DMS114 treated with DMSO at 0.1 percent for 48 hours (cell line): Measurements from ENCODE around the gene PPP2R1A.
"Not testable (repeated sequence)": the region's sequence is repeated elsewhere in the genome, so short reads cannot be mapped to it uniquely, and the experiment has no call there.

Experiments used
- DNase-seq: peaks from one replicate; lab custom pipeline; 2025; ENCODE audit not compliant: unreplicated experiment; lab: John Stamatoyannopoulos, UW

Gene PPP2R1A

DNA sequence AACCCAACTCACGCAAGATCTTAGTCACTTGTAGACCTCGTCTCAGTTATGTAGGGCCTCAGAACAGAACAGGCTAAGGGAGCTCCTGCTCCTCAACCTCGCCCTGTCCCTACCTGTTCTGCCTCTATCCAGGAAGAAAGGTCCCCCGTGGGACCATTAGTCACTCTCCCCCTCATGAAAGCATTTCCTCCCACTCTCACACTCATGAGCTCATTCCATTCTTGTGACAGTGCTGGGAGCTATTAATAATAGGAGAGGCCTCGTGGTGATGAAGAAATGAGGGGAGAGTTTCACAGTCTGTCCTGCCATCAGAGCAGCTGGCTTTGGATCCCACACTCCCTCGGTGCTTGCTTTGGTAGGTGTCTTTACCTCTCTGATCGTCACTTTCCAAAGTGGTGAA is 10.2 kb downstream of the PPP2R1A start:
- DNase-seq: no peak

DNA sequence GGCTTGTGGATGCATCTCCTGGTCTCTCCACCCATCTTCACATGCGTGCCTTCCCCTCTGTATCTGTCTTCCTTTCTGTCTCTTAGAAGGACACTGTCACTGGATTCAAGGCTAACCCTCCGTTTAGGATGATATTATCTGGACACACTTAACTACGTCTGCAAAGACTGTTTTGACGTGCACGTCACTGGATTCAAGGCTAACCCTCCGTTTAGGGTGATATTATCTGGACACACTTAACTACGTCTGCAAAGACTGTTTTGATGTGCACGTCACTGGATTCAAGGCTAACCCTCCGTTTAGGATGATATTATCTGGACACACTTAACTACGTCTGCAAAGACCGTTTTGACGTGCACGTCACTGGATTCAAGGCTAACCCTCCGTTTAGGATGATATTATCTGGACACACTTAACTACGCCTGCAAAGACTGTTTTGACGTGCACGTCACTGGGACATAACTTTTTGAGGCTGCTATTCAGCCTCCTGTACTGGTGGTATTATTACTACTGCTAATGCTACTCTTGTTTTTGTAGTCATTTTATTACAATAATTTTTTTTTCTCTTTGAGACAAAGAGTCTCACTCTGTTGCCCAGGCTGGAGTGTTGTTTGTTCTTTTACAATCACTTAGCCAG is 11.0 kb downstream of the PPP2R1A start:
- not testable (repeated sequence) for DNase-seq

DNA sequence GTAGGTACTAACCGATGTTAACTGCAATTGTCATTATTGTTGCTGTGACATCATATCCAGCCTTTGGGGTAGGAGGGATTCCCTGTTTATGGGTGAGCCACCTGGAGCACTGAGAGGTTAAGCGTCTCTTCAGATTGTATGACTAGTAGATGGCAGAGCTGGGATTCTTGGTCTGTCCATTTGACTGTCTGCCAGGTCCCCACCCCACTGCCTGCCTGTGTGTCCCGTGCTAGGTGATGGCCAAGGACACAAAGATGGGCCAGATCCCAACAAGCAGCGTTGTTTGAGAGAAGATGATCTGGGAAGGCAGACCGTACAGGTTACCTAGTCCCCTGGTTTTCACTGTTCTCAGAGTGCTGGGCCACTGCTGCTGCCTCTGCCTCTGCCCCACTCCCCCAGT is 16.6 kb downstream of the PPP2R1A start:
- no peak for DNase-seq

DNA sequence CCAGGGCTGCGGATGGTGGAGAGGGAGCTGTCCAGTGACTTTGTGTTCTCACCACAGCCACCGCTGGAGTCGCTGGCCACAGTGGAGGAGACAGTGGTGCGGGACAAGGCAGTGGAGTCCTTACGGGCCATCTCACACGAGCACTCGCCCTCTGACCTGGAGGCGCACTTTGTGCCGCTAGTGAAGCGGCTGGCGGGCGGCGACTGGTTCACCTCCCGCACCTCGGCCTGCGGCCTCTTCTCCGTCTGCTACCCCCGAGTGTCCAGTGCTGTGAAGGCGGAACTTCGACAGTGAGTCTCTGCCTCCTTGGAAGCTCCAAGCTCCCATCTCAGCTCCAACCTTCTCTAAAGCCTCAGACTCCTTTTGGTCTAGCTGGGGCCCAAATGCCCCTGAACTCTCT is 21.4 kb downstream of the PPP2R1A start:
- no peak for DNase-seq

DNA sequence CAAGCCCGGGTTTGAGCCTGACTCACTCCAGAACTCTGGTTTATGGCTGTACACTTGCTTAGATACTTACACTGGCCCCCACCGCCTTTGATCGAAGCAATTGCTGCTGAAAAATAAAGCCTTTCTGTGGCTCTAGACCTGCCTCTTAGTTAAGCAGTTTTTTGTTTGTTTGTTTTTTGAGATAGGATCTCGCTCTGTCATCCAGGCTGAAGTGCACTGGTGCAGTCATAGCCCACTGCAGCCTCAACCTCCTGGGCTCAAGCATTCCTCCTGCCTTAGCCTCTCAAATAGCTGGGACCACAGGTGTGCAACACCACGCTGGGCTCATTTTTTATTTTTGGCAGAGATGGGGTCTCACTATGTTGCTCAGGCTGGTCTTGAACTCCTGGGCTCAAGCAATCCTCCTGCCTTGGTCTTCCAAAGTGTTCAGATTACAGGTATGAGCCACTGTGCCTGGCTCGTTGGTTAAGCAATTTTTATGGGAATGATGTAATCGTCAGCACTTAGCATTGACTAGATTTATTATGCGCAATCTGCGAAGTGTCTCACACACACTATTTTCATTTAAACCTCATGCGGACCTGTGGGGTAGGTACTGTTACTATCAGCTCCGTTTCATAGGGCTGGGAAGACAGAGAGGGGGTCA is 22.2 kb downstream of the PPP2R1A start:
- DNase-seq: no peak

DNA sequence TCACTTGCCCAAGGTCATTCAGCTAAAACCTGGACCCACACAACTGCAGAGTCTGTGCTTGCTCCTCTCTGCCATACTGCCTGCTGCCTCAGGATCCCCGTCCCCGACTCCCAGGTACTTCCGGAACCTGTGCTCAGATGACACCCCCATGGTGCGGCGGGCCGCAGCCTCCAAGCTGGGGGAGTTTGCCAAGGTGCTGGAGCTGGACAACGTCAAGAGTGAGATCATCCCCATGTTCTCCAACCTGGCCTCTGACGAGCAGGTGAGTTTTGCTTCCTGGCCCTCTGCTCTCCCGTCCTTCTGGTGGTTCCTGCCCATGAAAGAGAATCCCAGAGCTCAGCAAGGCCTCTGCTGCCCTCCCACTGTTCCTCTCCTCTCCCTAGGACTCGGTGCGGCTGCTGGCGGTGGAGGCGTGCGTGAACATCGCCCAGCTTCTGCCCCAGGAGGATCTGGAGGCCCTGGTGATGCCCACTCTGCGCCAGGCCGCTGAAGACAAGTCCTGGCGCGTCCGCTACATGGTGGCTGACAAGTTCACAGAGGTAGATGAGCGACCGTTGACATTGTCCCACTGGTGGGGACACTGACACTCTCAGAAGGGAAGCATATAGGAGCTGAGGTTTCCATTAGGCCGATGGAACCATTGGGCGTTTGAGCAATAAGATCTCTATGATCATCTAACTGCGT is 22.9 kb downstream of the PPP2R1A start:
- DNase-seq: no peak

DNA sequence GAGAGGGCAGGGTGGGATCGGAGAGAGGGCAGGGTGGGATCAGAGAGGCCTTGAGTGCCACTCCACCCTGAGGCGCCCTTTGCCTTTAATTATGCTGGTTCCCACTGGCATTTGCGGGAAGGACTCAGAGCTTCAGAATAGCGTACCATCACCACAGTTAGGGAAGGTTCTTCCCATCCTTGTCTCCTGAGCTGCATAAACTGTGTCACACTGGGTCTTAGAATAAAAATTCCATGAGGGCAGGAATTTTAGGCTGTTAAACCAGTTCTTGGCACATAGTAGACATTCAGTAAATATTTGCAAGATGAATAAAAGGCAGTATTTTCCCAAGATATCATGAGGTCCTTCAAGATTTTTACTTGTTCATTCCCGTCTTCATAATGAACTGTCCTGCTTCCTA is 24.4 kb downstream of the PPP2R1A start:
- DNase-seq: no peak

DNA sequence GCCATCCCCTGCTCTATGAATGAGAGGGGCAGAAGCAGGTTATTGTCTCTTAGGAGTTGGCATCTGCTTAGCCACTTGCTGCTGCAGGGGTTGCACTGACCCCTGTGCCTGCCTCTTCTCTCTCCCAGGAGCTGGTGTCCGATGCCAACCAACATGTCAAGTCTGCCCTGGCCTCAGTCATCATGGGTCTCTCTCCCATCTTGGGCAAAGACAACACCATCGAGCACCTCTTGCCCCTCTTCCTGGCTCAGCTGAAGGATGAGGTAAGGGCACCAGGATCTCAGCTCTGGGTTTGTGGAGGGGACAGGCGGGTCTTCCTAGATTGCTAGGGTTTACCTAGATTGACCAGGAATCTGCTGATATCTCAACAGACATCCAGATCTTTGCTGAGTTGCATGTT is 26.5 kb downstream of the PPP2R1A start:
- no peak for DNase-seq

DNA sequence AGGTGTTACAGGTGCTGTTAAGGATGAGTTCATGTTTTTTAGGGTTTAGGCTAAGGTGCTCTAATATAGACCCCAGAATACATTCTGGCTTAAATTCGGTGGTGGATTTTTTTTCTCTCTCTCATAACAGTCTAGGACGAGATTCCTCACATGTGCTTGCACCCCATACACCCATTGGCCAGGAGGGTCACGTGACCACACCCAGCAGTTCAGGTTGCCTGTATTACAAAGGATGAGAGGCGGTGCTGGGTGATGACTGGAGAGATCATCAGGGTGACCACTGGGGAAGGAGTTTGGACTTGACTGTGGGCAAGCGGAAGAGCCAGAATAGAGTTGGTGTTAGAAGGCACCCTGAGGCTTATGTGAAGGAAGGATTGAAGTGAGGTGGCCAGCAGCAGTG is 27.7 kb downstream of the PPP2R1A start:
- no peak for DNase-seq

DNA sequence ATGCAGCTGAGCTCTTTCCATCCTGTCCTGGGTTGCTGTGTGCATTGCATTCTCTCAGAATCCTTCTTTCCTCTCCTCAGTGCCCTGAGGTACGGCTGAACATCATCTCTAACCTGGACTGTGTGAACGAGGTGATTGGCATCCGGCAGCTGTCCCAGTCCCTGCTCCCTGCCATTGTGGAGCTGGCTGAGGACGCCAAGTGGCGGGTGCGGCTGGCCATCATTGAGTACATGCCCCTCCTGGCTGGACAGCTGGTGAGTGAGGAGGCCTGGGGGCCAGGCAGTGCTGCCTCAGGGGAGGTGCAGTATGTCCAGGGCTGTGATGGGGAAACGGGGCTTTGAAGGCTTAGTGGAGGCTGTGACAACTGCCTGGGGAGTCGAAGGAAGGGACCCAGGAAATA is 29.8 kb downstream of the PPP2R1A start:
- no peak for DNase-seq

DNA sequence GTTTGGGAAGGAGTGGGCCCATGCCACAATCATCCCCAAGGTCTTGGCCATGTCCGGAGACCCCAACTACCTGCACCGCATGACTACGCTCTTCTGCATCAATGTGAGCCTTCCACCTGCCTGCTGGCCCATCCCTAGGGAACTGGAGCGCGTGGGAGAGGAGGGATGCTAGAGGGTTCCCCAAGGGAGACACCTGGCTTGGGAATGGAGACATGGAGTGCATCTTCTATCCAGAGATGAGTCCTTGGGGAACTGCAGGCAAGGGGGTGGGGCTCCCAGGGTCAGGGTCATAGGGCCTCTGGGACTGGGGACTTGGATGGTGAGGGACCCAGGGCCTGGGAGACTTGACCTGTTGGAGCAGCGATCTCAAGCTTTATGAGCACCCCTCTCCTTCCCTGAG is 31.2 kb downstream of the PPP2R1A start:
- no peak for DNase-seq

DNA sequence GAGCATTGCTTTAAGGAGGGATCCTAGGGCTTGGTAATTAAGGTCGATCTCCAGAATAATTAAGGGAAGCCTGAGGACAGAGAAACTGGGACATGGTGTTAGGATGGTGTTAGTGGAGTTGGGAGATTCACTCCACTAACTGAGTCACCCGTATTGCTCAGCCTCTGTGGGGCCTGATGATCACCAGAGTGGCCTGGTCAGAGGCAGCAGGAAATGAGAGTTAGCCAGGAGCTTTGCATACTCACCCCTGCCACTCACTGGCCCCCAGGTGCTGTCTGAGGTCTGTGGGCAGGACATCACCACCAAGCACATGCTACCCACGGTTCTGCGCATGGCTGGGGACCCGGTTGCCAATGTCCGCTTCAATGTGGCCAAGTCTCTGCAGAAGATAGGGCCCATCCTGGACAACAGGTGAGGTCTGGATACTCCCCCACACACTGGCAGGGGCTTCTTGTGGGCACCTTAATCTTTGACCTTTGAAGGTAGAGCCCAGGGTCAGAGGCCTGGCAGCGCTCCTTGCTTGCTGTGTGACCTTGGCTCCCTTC is 32.1 kb downstream of the PPP2R1A start:
- no peak for DNase-seq

DNA sequence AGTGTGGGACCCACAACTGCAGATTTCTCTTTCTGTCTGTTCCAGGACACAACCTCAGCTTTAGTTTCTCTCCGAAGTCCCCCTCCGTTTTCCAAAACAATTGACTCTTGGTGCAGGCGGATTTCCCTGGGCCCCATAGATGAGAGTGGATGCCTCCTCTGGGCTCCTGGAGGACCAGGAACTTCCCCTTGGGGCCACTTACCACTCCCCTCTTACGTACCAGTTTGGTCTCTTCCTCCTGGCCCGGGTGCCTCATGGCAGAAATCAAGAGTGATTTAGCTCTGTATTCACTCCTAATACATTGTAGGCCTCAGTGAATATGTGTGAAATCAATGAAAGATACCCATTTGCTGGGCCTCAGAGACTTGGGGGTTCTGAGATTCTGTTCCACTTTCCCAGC is 34.4 kb downstream of the PPP2R1A start:
- DNase-seq: no peak

DNA sequence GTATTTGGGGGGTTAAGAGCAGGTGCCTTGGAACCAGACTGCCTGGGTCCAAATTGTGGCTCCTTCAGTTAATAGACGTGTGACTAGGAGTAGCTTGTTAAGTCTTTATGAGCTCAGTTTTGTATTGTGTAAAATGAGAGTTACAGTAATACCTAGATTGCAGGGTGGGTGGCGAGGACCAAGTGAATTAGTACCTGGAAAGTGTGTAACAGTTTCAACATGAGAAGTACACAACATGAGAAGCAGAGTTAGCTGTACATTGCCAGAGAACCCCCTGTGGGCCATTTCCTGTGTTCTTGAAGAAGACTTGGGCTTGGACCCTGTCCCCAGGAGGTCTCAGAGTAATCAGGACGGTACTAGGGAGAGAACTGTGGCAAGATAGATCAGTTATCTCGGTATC is 36.8 kb downstream of the PPP2R1A start:
- no peak for DNase-seq

DNA sequence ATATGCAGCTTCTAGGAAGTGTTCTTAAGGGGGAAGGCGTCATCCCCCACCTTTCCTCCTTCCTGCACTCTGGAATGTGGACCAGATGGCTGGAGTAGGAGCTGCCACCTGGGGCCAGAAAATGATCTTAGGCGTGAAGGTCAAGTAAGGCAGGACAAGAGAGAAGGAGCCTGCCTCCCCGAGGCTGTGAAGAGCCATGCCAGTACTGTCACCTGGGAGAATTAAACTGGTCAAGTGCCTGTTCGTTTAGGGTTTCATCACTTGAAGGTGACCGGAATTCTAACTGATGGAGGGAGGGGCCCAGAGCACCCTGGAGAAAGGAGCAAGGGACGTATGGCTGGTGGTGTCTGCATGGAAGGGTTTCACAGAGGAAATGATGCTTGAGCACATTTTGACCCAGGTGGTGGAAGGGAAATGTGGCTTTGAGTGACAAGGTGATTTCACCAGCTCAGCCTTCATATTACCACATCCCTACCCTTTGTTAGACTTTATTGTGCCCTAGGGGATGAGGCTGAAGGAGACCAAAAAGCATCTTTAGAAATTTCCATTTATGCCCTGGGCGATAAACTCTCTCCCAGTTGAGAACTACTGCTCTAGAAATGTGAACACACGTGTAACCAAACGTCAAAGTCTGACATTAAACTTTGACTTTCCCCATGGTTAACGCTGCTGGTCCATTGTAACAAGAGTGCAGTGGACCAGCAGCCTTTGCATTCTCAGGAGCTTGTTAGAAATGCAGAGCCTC is 37.5 kb downstream of the PPP2R1A start:
- no peak for DNase-seq

DNA sequence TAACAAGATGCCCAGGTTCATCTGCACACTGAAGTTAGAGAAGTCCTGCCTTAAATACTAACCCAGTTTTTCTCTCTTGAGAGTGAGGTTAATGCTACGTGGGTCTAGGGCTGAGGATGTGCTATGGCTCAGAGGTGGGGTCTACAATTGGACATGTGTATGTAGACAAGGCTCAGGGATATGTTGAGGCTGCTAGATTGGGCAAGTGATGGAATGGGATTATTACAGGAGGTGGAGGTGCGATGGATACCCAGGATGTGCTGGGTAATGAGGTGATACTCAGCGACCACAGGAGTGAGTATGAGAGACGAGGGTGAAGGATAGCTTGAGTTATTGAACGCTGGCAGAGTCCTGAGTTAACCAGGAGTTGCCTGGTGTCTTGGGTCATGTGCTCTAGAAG is 38.1 kb downstream of the PPP2R1A start:
- no peak for DNase-seq

DNA sequence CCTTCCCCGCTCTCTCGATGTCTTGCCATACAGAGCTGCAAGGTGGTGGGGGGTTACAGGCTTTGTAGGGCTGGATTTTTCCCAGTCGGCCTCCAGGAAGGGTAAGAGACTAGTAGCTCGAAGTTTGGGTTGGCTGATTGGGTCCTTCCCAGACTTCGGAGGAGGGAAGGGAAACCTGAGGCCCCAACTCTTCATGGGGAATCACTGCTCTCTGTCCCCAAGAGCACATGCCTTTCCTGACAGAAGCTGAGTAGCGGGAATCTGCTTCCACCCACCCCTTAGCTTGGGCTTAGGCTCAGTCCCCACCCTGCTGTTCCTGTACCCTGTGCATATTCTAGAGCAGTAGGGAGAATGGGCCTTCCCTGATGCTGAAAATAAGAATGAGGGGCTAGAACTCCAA is 39.7 kb downstream of the PPP2R1A start:
- DNase-seq: no peak

DNA sequence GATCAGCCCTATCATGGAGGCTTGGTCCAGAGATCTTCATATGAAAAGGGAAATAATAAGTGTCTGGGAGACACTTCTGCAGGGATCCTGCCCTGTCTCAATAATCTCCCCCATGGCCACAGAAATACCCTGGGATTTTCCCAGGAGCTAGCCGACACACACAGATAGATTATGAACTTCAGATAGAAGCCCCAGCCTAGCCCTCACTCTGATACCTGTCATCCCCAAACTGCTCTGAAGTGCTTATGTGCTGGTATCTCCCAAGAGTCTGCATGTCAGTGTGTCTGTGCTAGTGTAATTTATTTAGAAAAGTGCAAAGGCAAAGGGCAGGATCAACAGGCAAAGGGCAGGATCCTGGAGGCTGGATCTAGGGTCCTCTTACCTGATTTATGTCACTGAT is 40.8 kb downstream of the PPP2R1A start:
- DNase-seq: no peak

DNA sequence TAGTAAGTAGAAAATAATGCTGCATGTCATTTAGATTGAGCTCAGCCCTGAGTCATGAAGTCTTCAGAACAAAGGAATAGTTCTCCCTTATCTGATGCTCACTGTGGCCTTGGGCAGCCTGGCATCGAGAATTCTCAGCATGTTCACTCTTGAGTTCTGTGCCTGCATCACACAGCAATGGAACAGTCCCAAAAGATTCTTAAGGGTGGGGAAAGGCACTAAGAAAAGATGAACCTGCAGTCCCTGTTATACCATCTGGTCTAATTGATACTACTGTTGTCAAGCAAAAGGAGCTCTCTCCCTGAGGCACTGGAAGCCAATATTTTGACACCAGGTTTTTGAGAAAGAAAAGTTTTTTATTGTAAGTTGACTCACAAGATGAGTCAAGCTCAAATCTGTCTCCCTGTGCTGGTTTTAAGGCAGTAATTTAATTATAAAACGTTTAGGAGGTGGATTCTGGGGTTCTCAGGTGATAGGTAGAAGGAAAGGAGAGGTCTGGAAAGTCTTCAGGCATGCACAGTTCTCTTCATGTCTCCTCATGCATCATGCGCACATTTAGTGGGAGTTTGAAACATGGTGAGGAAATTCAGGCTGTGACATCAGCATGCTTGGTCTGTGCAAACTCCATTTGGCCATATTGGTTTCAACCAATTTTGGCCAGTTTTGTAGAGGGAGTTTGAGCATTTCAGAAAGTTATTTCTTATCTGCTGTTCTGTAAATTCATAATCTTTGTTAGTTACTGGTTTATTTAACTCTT is 41.5 kb downstream of the PPP2R1A start:
- DNase-seq: no peak

DNA sequence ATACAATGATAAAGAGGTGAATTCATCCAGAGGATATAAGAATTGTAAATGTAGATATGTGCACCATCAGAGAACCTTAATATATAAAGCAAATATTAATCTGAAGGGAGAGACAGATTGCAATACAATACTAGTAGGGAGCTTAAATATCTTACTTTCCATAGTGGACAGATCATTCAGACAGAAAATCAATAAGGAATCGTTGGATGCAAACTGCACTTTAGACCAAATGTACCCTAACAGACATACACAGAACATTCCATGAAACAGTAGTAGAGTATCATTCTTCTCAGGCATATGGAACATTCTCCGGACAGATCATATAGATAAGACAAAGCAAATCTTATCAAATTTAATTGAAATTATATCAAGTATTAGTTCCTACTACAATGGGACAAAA is 44.6 kb downstream of the PPP2R1A start:
- DNase-seq: no peak

DNA sequence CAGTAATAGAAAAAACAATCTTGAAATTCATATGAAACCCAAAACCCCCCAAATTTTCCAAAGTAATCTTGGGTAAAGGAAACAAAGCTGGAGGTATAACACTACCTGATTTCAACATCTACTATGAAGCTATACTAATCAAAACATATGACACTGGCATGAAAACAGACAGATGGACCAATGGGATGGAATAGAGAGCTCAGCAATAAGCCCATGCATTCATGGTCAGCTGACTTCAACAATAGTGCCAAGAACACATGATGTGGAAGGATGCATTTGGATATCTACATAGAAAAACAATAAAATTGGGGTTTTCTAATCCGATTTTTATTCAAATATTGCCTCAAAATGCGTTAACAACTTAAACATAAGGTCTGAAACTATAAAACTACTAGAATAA is 47.3 kb downstream of the PPP2R1A start:
- no peak for DNase-seq
